K562 (cell line): Measurements from ENCODE around the gene IGF2BP1. TPM values are rescaled to one million over a fixed set of nuclear protein-coding genes. Genes with fewer than 3 reads are reported as not detected.
A peak's percentile ranks its signal among the peaks of the same experiment; 100 is the strongest.

ENCODE experiments used
- ATF1 ChIP-seq, 2 experiments: fragments of 450-650 bp in 1 of 2; IDR thresholded peaks; 2 replicates each; pipeline ENCODE4 v1.6.1; 2016; ENCODE audit warnings: missing compliant biosample characterization in 1 of 2, missing genetic modification characterization in 1 of 2
- HOXB6 ChIP-seq: fragments of 250-450 bp; sonication (Bioruptor Pico); IDR thresholded peaks from 2 replicates; pipeline ENCODE4 v1.5.1; 2022; ENCODE audit warnings: mild to moderate bottlenecking, borderline replicate concordance
- ILF3 ChIP-seq: fragments of 450-650 bp; IDR thresholded peaks from 2 replicates; pipeline ENCODE4 v1.6.1; 2018; ENCODE audit warnings: antibody characterized with exemption, mild to moderate bottlenecking, moderate library complexity, borderline replicate concordance
- KAT2B ChIP-seq: IDR thresholded peaks from one replicate; pipeline ENCODE4 v1.6.1; 2012; ENCODE audit warnings: low read depth, mild to moderate bottlenecking, control low read depth, inconsistent platforms, low read length, moderate library complexity
- LCOR ChIP-seq: sonication (generic); formaldehyde crosslinking; IDR thresholded peaks from 2 replicates; pipeline ENCODE4 v1.8.0; 2022; ENCODE audit warnings: mild to moderate bottlenecking, missing genetic modification reagents
- MITF ChIP-seq: IDR thresholded peaks from 2 replicates; pipeline ENCODE4 v1.6.1; 2014; ENCODE audit warnings: antibody characterized with exemption
- NR2F6 ChIP-seq: fragments of 450-650 bp; formaldehyde crosslinking; IDR thresholded peaks from 2 replicates; pipeline ENCODE4 v1.4.0; 2020; ENCODE audit warnings: mild to moderate bottlenecking
- PTBP1 ChIP-seq: fragments of 200-400 bp; formaldehyde crosslinking; IDR thresholded peaks from 2 replicates; pipeline ENCODE4 v1.6.1; 2017; ENCODE audit warnings: low read depth, low read length
- RFX5 ChIP-seq: IDR thresholded peaks from 2 replicates; pipeline ENCODE4 v1.6.1; 2011; ENCODE audit warnings: low read depth, mild to moderate bottlenecking, improper control_type of control experiment, low read length
- SFPQ ChIP-seq: fragments of 200-400 bp; formaldehyde crosslinking; IDR thresholded peaks from 2 replicates; pipeline ENCODE4 v1.6.1; 2017; ENCODE audit warnings: mild to moderate bottlenecking, low read depth, low read length, moderate library complexity
- TFE3 ChIP-seq: fragments of 450-650 bp; formaldehyde crosslinking; IDR thresholded peaks from 2 replicates; pipeline ENCODE4 v1.4.0; 2020; ENCODE audit warnings: mild to moderate bottlenecking, mixed read lengths
- TSC22D4 ChIP-seq: fragments of 450-650 bp; IDR thresholded peaks from 2 replicates; pipeline ENCODE4 v1.6.1; 2016; ENCODE audit warnings: missing genetic modification characterization, missing biosample characterization, control low read depth
- ZNF174 ChIP-seq: fragments of 250-450 bp; sonication (Bioruptor Pico); IDR thresholded peaks from 2 replicates; pipeline ENCODE4 v1.4.0; 2020; ENCODE audit warnings: mild to moderate bottlenecking
- polyA plus RNA-seq, 8 experiments: library from polyadenylated mRNA; depleted of rRNA in 4 of 8; stranded (reverse) in 5 of 8; unstranded in 3 of 8; fragments of >200 nt; fragmentation: Nextera tagmentation in 2 of 8; fragmentation: Illumina TruSeq in 1 of 8; extraction: Ambion mirVana in 2 of 8; extraction: Trizol in 1 of 8; gene quantifications; 2 replicates each; pipeline versions ENCODE4 v1.2.1 to v1.2.3, GENCODE V29; 2011 to 2014; ENCODE audit warnings: inconsistent platforms in 1 of 8, missing spikeins in 1 of 8
- total RNA-seq, 7 experiments: library from RNA; depleted of rRNA in 6 of 7; stranded (reverse); fragments of >200 nt in 6 of 7; fragmentation: Illumina TruSeq in 2 of 7; extraction: Trizol in 2 of 7; gene quantifications; 2 replicates each; pipeline versions ENCODE4 v1.2.1 to v1.2.3, GENCODE V29; 2011 to 2021; ENCODE audit warnings: low replicate concordance in 1 of 7
- TF ChIP-seq, protein P1 (sequence below): fragments of 450-650 bp; IDR thresholded peaks from 2 replicates; pipeline ENCODE4 v1.7.1; 2018; ENCODE audit warnings: mild to moderate bottlenecking, low read depth; ENCODE audit not compliant: partially characterized antibody
- TF ChIP-seq, protein P2 (sequence below): fragments of 200-800 bp; sonication (Bioruptor generic); IDR thresholded peaks from 2 replicates; pipeline ENCODE4 v1.6.1; 2017; ENCODE audit warnings: missing genetic modification characterization, missing compliant biosample characterization
- TF ChIP-seq, protein P3 (sequence below): IDR thresholded peaks from 3 replicates; pipeline ENCODE4 v1.6.1; 2011; ENCODE audit warnings: borderline replicate concordance, mild to moderate bottlenecking; ENCODE audit not compliant: insufficient read length, insufficient read depth

Gene IGF2BP1
- total and polyA plus RNA-seq, 9 of the 15 experiments (the other 6 are each of a cell fraction or from before 2014, with no cell fraction given): 13.0 to 318 (median 53.6) TPM

- TF ChIP-seq, protein P1, sequence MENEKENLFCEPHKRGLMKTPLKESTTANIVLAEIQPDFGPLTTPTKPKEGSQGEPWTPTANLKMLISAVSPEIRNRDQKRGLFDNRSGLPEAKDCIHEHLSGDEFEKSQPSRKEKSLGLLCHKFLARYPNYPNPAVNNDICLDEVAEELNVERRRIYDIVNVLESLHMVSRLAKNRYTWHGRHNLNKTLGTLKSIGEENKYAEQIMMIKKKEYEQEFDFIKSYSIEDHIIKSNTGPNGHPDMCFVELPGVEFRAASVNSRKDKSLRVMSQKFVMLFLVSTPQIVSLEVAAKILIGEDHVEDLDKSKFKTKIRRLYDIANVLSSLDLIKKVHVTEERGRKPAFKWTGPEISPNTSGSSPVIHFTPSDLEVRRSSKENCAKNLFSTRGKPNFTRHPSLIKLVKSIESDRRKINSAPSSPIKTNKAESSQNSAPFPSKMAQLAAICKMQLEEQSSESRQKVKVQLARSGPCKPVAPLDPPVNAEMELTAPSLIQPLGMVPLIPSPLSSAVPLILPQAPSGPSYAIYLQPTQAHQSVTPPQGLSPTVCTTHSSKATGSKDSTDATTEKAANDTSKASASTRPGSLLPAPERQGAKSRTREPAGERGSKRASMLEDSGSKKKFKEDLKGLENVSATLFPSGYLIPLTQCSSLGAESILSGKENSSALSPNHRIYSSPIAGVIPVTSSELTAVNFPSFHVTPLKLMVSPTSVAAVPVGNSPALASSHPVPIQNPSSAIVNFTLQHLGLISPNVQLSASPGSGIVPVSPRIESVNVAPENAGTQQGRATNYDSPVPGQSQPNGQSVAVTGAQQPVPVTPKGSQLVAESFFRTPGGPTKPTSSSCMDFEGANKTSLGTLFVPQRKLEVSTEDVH: no peak
- TF ChIP-seq, protein P2, sequence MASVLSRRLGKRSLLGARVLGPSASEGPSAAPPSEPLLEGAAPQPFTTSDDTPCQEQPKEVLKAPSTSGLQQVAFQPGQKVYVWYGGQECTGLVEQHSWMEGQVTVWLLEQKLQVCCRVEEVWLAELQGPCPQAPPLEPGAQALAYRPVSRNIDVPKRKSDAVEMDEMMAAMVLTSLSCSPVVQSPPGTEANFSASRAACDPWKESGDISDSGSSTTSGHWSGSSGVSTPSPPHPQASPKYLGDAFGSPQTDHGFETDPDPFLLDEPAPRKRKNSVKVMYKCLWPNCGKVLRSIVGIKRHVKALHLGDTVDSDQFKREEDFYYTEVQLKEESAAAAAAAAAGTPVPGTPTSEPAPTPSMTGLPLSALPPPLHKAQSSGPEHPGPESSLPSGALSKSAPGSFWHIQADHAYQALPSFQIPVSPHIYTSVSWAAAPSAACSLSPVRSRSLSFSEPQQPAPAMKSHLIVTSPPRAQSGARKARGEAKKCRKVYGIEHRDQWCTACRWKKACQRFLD (CRISPR knock-in tag): 0 out of 2 replicates have a peak, but pooled peaks have one; percentile 22
- TF ChIP-seq SFPQ: no peak
- no peak for TF ChIP-seq LCOR (CRISPR knock-in tag)
- TF ChIP-seq, protein P3, sequence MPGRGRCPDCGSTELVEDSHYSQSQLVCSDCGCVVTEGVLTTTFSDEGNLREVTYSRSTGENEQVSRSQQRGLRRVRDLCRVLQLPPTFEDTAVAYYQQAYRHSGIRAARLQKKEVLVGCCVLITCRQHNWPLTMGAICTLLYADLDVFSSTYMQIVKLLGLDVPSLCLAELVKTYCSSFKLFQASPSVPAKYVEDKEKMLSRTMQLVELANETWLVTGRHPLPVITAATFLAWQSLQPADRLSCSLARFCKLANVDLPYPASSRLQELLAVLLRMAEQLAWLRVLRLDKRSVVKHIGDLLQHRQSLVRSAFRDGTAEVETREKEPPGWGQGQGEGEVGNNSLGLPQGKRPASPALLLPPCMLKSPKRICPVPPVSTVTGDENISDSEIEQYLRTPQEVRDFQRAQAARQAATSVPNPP: no peak
- TF ChIP-seq ILF3: no peak
- TF ChIP-seq ATF1 (CRISPR knock-in tag; IDR thresholded peaks at IDR 0.05): no peak
- TF ChIP-seq ATF1 (tag; IDR thresholded peaks at IDR 0.05): no peak
- TF ChIP-seq TSC22D4 (tag): no peak
- no peak for TF ChIP-seq RFX5
- no peak for TF ChIP-seq MITF
- no peak for TF ChIP-seq NR2F6 (CRISPR knock-in tag)
- no peak for TF ChIP-seq KAT2B
- no peak for TF ChIP-seq PTBP1
- no peak for TF ChIP-seq ZNF174 (CRISPR knock-in tag)
- no peak for TF ChIP-seq TFE3 (CRISPR knock-in tag)
- no peak for TF ChIP-seq HOXB6 (CRISPR knock-in tag)
Observed at GRCh38 chr17:48995304-48995973, 1.7 kb upstream of the IGF2BP1 start (continued).
